Stimulated activated naive B cell treated with anti-CD40 and anti-IgM and Interleukin-4, amounts not matched to agents 10 μg/mL and 1 μg/mL and 100 μg/mL, for 72 hours (primary cell): ENCODE results near the gene TMEM50A.
A peak's percentile ranks its signal among the peaks of the same experiment; 100 is the strongest.
"Not testable (repeated sequence)": the region's sequence is repeated elsewhere in the genome, so short reads cannot be mapped to it uniquely, and the experiment has no call there.

ENCODE experiments used
- ATAC-seq, 2 donors: fragments of 150-1000 bp; cut with Tn5 transposase; replicated peaks; 2 replicates each; pipeline ENCODE4 v1.10.0; 2021; ENCODE audit warnings: moderate library complexity in 1 of 2
- DNase-seq: peaks from one replicate; pipeline ENCODE4 v3.0.0; 2021
- H3K27ac Mint-ChIP-seq: one replicate; pipeline ENCODE4 v1.8.0; 2022; ENCODE audit warnings: mild to moderate bottlenecking, mixed read lengths
- H3K27me3 Mint-ChIP-seq, 2 donors: one replicate each; pipeline ENCODE4 v1.8.0; 2022; ENCODE audit warnings: mixed read lengths in 2 of 2
- H3K36me3 Mint-ChIP-seq, 2 donors: one replicate each; pipeline ENCODE4 v1.8.0; 2022; ENCODE audit warnings: mixed read lengths in 2 of 2, mild to moderate bottlenecking in 1 of 2
- H3K4me1 Mint-ChIP-seq, 2 donors: one replicate each; pipeline ENCODE4 v1.8.0; 2022; ENCODE audit warnings: mixed read lengths in 2 of 2, mild to moderate bottlenecking in 1 of 2
- H3K4me3 Mint-ChIP-seq, 2 donors: one replicate each; pipeline ENCODE4 v1.8.0; 2022; ENCODE audit warnings: mild to moderate bottlenecking in 2 of 2, mixed read lengths in 2 of 2, moderate library complexity in 1 of 2
- H3K9me3 Mint-ChIP-seq, 2 donors: one replicate each; pipeline ENCODE4 v1.8.0; 2022; ENCODE audit warnings: mixed read lengths in 2 of 2, mild to moderate bottlenecking in 1 of 2

The TMEM50A gene

GRCh38 chr1:25322127-25322526, 16.0 kb upstream of the TMEM50A start:
- H3K4me3 Mint-ChIP-seq, H3K27ac Mint-ChIP-seq, H3K9me3 Mint-ChIP-seq, ATAC-seq, H3K4me1 Mint-ChIP-seq, H3K27me3 Mint-ChIP-seq, H3K36me3 Mint-ChIP-seq, DNase-seq: not testable (repeated sequence)

- not testable (repeated sequence) for H3K4me3 Mint-ChIP-seq, H3K4me1 Mint-ChIP-seq, DNase-seq, H3K9me3 Mint-ChIP-seq, H3K27ac Mint-ChIP-seq, ATAC-seq, H3K27me3 Mint-ChIP-seq, H3K36me3 Mint-ChIP-seq
These were observed 13.7 kb upstream of the TMEM50A start for GRCh38 chr1:25324407-25324806.

- not testable (repeated sequence) for DNase-seq, H3K9me3 Mint-ChIP-seq, ATAC-seq, H3K36me3 Mint-ChIP-seq, H3K27me3 Mint-ChIP-seq, H3K4me1 Mint-ChIP-seq, H3K4me3 Mint-ChIP-seq, H3K27ac Mint-ChIP-seq
These were observed 10.0 kb upstream of the TMEM50A start for GRCh38 chr1:25327864-25328790.

GRCh38 chr1:25328791-25329185, 9.3 kb upstream of the TMEM50A start:
- H3K27me3 Mint-ChIP-seq, H3K9me3 Mint-ChIP-seq, H3K4me3 Mint-ChIP-seq, H3K27ac Mint-ChIP-seq, ATAC-seq, H3K36me3 Mint-ChIP-seq, DNase-seq, H3K4me1 Mint-ChIP-seq: not testable (repeated sequence)

- H3K36me3 Mint-ChIP-seq, H3K27ac Mint-ChIP-seq, DNase-seq, H3K9me3 Mint-ChIP-seq, H3K27me3 Mint-ChIP-seq, ATAC-seq, H3K4me3 Mint-ChIP-seq: not testable (repeated sequence)
- peaks cover 0 to 11% of the 10 kb centered on the region in 2 donors for H3K4me1 Mint-ChIP-seq
These were observed 8.8 kb upstream of the TMEM50A start for GRCh38 chr1:25329336-25329735.

- H3K27ac Mint-ChIP-seq, DNase-seq, H3K4me3 Mint-ChIP-seq, H3K36me3 Mint-ChIP-seq, H3K27me3 Mint-ChIP-seq, H3K9me3 Mint-ChIP-seq: not testable (repeated sequence)
- ATAC-seq, result peak; percentile 53 to 66
- peaks cover 0 to 15% of the 10 kb centered on the region in 2 donors for H3K4me1 Mint-ChIP-seq
These were observed 8.2 kb upstream of the TMEM50A start for GRCh38 chr1:25329950-25330349.

GRCh38 chr1:25336922-25337354, 1.2 kb upstream of the TMEM50A start:
- H3K36me3 Mint-ChIP-seq, H3K9me3 Mint-ChIP-seq, H3K27me3 Mint-ChIP-seq: not testable (repeated sequence)
- H3K4me3 Mint-ChIP-seq, result peak overlapping the region; percentile 84 to 94
- H3K4me1 Mint-ChIP-seq, result peaks cover 5 to 23% of the 10 kb centered on the region in 2 donors
- peak; percentile 10 for ATAC-seq
- peak; percentile 23 for DNase-seq
- peak overlapping the region; percentile 91 for H3K27ac Mint-ChIP-seq

- H3K9me3 Mint-ChIP-seq, H3K27me3 Mint-ChIP-seq, H3K36me3 Mint-ChIP-seq, DNase-seq: not testable (repeated sequence)
- H3K27ac Mint-ChIP-seq, result peak overlapping the region; percentile 99
- H3K4me1 Mint-ChIP-seq, result peaks cover 6 to 23% of the 10 kb centered on the region in 2 donors
- ATAC-seq, result peak; percentile 76 to 77
- peak overlapping the region; percentile 93 to 96 for H3K4me3 Mint-ChIP-seq
These were observed 499 bp upstream of the TMEM50A start for GRCh38 chr1:25337483-25338187.

GRCh38 chr1:25338986-25339385, 852 bp downstream of the TMEM50A start:
- Mint-ChIP-seq H3K4me3 (peak overlapping the region; percentile 93 to 96), H3K27me3 (no peaks in the 10 kb centered on the region), H3K4me1 (peaks cover 8 to 23% of the 10 kb centered on the region in 2 donors), H3K9me3 (no peaks in the 10 kb centered on the region), H3K27ac (peak overlapping the region; percentile 99), H3K36me3 (peaks cover 6 to 11% of the 10 kb centered on the region in 2 donors)
- DNase-seq (no peak), ATAC-seq (no peak)

- Mint-ChIP-seq H3K36me3 (peaks cover 5 to 17% of the 10 kb centered on the region in 2 donors), H3K27ac (no peak overlapping the region), H3K4me3 (no peak overlapping the region), H3K9me3 (no peaks in the 10 kb centered on the region), H3K27me3 (no peaks in the 10 kb centered on the region), H3K4me1 (peaks cover 8 to 17% of the 10 kb centered on the region in 2 donors)
- DNase-seq (no peak), ATAC-seq (no peak)
These were observed 3.6 kb downstream of the TMEM50A start for GRCh38 chr1:25341746-25342145.

- Mint-ChIP-seq H3K27me3 (no peaks in the 10 kb centered on the region), H3K4me3 (no peak overlapping the region), H3K27ac (no peak overlapping the region), H3K9me3 (no peaks in the 10 kb centered on the region), H3K36me3 (peaks cover 5 to 23% of the 10 kb centered on the region in 2 donors), H3K4me1 (peaks cover 8 to 23% of the 10 kb centered on the region in 2 donors)
- DNase-seq (no peak), ATAC-seq (no peak)
These were observed 4.7 kb downstream of the TMEM50A start for GRCh38 chr1:25342846-25343245.

GRCh38 chr1:25343872-25344271, 5.7 kb downstream of the TMEM50A start:
- no peak overlapping the region for H3K4me3 Mint-ChIP-seq
- no peak overlapping the region for H3K27ac Mint-ChIP-seq
- H3K4me1 Mint-ChIP-seq, result peaks cover 10 to 27% of the 10 kb centered on the region in 2 donors
- H3K36me3 Mint-ChIP-seq, result peaks cover 6 to 26% of the 10 kb centered on the region in 2 donors
- DNase-seq (no peak), ATAC-seq (no peak)
- no peaks in the 10 kb centered on the region for H3K27me3 Mint-ChIP-seq
- no peaks in the 10 kb centered on the region for H3K9me3 Mint-ChIP-seq

GRCh38 chr1:25347556-25347955, 9.4 kb downstream of the TMEM50A start:
- ATAC-seq, result no peak

GRCh38 chr1:25349606-25350005, 11.5 kb downstream of the TMEM50A start:
- Mint-ChIP-seq H3K36me3 (peaks cover 12 to 33% of the 10 kb centered on the region in 2 donors), H3K27me3 (no peaks in the 10 kb centered on the region), H3K4me1 (peaks cover 5 to 12% of the 10 kb centered on the region in 2 donors), H3K9me3 (no peaks in the 10 kb centered on the region), H3K4me3 (no peak overlapping the region), H3K27ac (no peak overlapping the region)
- no peak for DNase-seq
- ATAC-seq, result no peak

More at GRCh38 chr1:25347556-25347955, 9.4 kb downstream of the TMEM50A start:
- Mint-ChIP-seq H3K4me3 (no peak overlapping the region), H3K36me3 (peaks cover 12 to 32% of the 10 kb centered on the region in 2 donors), H3K27ac (no peak overlapping the region), H3K4me1 (peaks cover 7 to 12% of the 10 kb centered on the region in 2 donors), H3K27me3 (no peaks in the 10 kb centered on the region), H3K9me3 (no peaks in the 10 kb centered on the region)
- DNase-seq, result no peak
